Left cardiac atrium (tissue), 4 donors: Measurements from ENCODE around the gene LDLRAD4. TPM values are rescaled to one million over a fixed set of nuclear protein-coding genes. Genes with fewer than 3 reads are reported as not detected.

Experiments
- ATAC-seq, 2 donors: fragments of 200-7000 bp; cut with Tn5 transposase; one replicate each; pipeline ENCODE4 v1.9.1; 2020; ENCODE audit warnings: mild to moderate bottlenecking in 2 of 2, moderate library complexity in 2 of 2
- DNase-seq: peaks from one replicate; pipeline ENCODE4 v3.0.0-alpha.2; 2020
- intact Hi-C, 2 donors: fragments of 100-400 bp; cut with DNase I; formaldehyde crosslinking; loops; one replicate each; pipeline versions ENCODE4 v1.14.1 to v1.15.1; 2022 to 2023
- total RNA-seq, 2 donors: library from RNA; stranded (reverse); fragmentation: NEBNext Ultra II Directional; extraction: Animal tissue kit (Norgen Biotek cat#: 25700); gene quantifications; one replicate each; pipeline ENCODE4 v1.2.1, GENCODE V29; 2021
- donor health status: DM: no; HTN: yes; CAD: no.
- donor health status: DM: no; HTN: yes; CAD: no; lungs with severe emphysema.
- donor health status: DM: yes; HTN: yes; CAD: no.
- donor health status: Dilated cardiomyopathy.

Gene LDLRAD4
- total RNA-seq, 2 donors from 2014 or later: 28.9 to 80.2 TPM

- ATAC-seq (peak in 1 of 2 donors; percentile 39), DNase-seq (no peak)
- intact Hi-C loops: loop anchor here in 1 of 2 donors (10.0 kb wide), 1 partner anchor 85 kb away; no protein-coding TSS in a partner anchor
Observed at GRCh38 chr18:13369756-13370510, 151.4 kb downstream of the LDLRAD4 start.

- intact Hi-C loops: loop anchor here in 1 of 2 donors (10.0 kb wide), 1 partner anchor 86 kb away; no protein-coding TSS in a partner anchor
- DNase-seq: no peak
- ATAC-seq: no peak
Observed at GRCh38 chr18:13370995-13371625, 152.6 kb downstream of the LDLRAD4 start.

- intact Hi-C loops: loop anchor here in 1 of 2 donors (10.0 kb wide), 1 partner anchor 87 kb away; no protein-coding TSS in a partner anchor
- ATAC-seq (no peak), DNase-seq (no peak)
Observed at GRCh38 chr18:13371689-13372418, 153.3 kb downstream of the LDLRAD4 start.

GRCh38 chr18:13372531-13372951 lies 154.0 kb downstream of the LDLRAD4 start:
- ATAC-seq (no peak), DNase-seq (no peak)
- intact Hi-C loops: loop anchor here in 1 of 2 donors (10.0 kb wide), 1 partner anchor 88 kb away; no protein-coding TSS in a partner anchor

- ATAC-seq (no peak), DNase-seq (no peak)
- intact Hi-C loops: loop anchor here in 1 of 2 donors (10.0 kb wide), 1 partner anchor 89 kb away; no protein-coding TSS in a partner anchor
Observed at GRCh38 chr18:13374096-13374467, 155.5 kb downstream of the LDLRAD4 start.

GRCh38 chr18:13374468-13375301 lies 156.1 kb downstream of the LDLRAD4 start:
- ATAC-seq (peak; percentile 38 to 54), DNase-seq (no peak)
- intact Hi-C loops: loop anchor here (5.0 to 10.0 kb wide), 2 partner anchors 90 to 142 kb away; no protein-coding TSS in a partner anchor

- peak; percentile 72 to 95 for ATAC-seq
- intact Hi-C loops: loop anchor here (5.0 to 10.0 kb wide), 2 partner anchors 91 to 143 kb away; no protein-coding TSS in a partner anchor
- peak; percentile 89 for DNase-seq
Observed at GRCh38 chr18:13375302-13376255, 157.0 kb downstream of the LDLRAD4 start.

GRCh38 chr18:13376298-13376840 lies 157.8 kb downstream of the LDLRAD4 start:
- DNase-seq: no peak
- intact Hi-C loops: loop anchor here (5.0 to 10.0 kb wide), 2 partner anchors 92 to 144 kb away; no protein-coding TSS in a partner anchor
- no peak for ATAC-seq

GRCh38 chr18:13376841-13377351 lies 158.3 kb downstream of the LDLRAD4 start:
- DNase-seq (no peak), ATAC-seq (peak in 1 of 2 donors; percentile 3)
- intact Hi-C loops: loop anchor here (5.0 to 10.0 kb wide), 2 partner anchors 92 to 145 kb away; no protein-coding TSS in a partner anchor

- ATAC-seq (no peak), DNase-seq (no peak)
- intact Hi-C loops: loop anchor here (5.0 to 10.0 kb wide), 2 partner anchors 93 to 145 kb away; no protein-coding TSS in a partner anchor
Observed at GRCh38 chr18:13377496-13377895, 158.9 kb downstream of the LDLRAD4 start.

GRCh38 chr18:13378150-13378549 lies 159.6 kb downstream of the LDLRAD4 start:
- DNase-seq: no peak
- ATAC-seq: no peak
- intact Hi-C loops: loop anchor here (5.0 to 10.0 kb wide), 2 partner anchors 93 to 146 kb away; no protein-coding TSS in a partner anchor

- DNase-seq (no peak), ATAC-seq (no peak)
- intact Hi-C loops: loop anchor here (5.0 to 10.0 kb wide), 2 partner anchors 94 to 147 kb away; no protein-coding TSS in a partner anchor
Observed at GRCh38 chr18:13379062-13379865, 160.7 kb downstream of the LDLRAD4 start.

GRCh38 chr18:13379930-13380690 lies 161.6 kb downstream of the LDLRAD4 start:
- DNase-seq (no peak), ATAC-seq (peak in 1 of 2 donors; percentile 22)
- intact Hi-C loops: loop anchor here (5.0 to 10.0 kb wide), 4 partner anchors 55 to 155 kb away; no protein-coding TSS in a partner anchor

- intact Hi-C loops: loop anchor here (10.0 kb wide), 2 partner anchors 54 to 156 kb away; no protein-coding TSS in a partner anchor
- no peak for ATAC-seq
- DNase-seq: no peak
Observed at GRCh38 chr18:13380691-13381070, 162.1 kb downstream of the LDLRAD4 start.

GRCh38 chr18:13381331-13381730 lies 162.8 kb downstream of the LDLRAD4 start:
- ATAC-seq (no peak), DNase-seq (no peak)
- intact Hi-C loops: loop anchor here (10.0 kb wide), 2 partner anchors 53 to 157 kb away; no protein-coding TSS in a partner anchor
